ENCODE measurements around the gene ITLN1. TPM values are rescaled to one million over a fixed set of nuclear protein-coding genes. Genes with fewer than 3 reads are reported as not detected.
A peak's percentile ranks its signal among the peaks of the same experiment; 100 is the strongest.

ITLN1 gene
- total RNA-seq, 2 donors from 2014 or later, result 5.9 to 8.6 TPM

DNA sequence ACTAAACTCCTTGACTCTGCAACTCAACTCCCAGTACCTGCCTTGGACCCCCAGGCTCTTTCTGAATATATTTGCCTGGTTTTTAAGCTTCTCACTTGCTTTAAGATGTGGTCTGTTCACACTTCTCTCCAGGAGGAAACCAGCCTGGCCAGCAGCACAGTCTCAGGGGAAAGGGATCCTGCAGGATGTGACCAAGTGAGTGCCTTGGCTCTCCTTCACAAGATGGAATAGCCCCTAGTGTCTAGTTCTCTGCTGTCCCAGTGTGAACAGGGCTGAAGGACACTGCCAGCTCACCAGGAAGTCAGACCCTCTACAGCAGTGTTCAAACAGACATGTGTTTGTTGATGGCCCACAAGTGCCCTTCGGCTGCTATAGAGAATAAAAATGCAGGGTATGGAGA, 55.2 kb downstream of the ITLN1 start:
- TF ChIP-seq POLR2A (IDR thresholded peaks at IDR 0.05), result no peak
- TF ChIP-seq, protein P1, sequence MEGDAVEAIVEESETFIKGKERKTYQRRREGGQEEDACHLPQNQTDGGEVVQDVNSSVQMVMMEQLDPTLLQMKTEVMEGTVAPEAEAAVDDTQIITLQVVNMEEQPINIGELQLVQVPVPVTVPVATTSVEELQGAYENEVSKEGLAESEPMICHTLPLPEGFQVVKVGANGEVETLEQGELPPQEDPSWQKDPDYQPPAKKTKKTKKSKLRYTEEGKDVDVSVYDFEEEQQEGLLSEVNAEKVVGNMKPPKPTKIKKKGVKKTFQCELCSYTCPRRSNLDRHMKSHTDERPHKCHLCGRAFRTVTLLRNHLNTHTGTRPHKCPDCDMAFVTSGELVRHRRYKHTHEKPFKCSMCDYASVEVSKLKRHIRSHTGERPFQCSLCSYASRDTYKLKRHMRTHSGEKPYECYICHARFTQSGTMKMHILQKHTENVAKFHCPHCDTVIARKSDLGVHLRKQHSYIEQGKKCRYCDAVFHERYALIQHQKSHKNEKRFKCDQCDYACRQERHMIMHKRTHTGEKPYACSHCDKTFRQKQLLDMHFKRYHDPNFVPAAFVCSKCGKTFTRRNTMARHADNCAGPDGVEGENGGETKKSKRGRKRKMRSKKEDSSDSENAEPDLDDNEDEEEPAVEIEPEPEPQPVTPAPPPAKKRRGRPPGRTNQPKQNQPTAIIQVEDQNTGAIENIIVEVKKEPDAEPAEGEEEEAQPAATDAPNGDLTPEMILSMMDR (IDR thresholded peaks at IDR 0.05), result no peak
- H3K27me3 ChIP-seq, result no peaks in the 10 kb centered on the region
- intact Hi-C loops (cut with DNase I), result loop anchor here (5.0 to 10.0 kb wide), 2 partner anchors 102 to 265 kb away; partner anchors contain the start of gene KLHDC9
- no peak overlapping the region for H3K27ac ChIP-seq
- DNase-seq (no peak), ATAC-seq (no peak)
- no peaks in the 10 kb centered on the region for H3K4me1 ChIP-seq
- no peaks in the 10 kb centered on the region for H3K36me3 ChIP-seq (replicated peaks in 1 of 2; ENCODE audit: insufficient read depth in 1 of 2, low read depth in 2 of 2)
- H3K4me3 ChIP-seq, result no peak overlapping the region
- no peaks in the 10 kb centered on the region for H3K9me3 ChIP-seq
- WGBS, 2 donors, result 89 to 90% methylated on average over 1 of the region's 1 CpG

DNA sequence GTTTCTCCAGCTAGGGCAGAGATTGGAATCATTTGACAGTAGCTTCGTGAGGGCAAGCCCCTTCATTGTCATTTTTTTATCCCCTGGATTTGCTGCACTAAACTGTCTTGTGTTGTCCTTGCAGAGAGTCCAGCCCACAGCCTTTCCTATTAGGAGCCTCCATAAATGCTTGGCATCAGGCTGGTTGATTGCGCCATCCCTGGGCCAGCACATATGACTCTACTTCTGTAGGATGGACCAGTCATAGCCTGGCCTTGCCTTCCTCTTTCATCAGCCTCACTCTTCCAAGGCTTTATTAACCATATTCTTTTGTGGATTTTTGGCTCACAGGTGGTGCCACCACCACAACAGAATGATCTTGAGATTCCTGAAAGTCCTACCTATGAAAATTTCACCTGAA, 57.6 kb downstream of the ITLN1 start:
- no peak for ATAC-seq

DNA sequence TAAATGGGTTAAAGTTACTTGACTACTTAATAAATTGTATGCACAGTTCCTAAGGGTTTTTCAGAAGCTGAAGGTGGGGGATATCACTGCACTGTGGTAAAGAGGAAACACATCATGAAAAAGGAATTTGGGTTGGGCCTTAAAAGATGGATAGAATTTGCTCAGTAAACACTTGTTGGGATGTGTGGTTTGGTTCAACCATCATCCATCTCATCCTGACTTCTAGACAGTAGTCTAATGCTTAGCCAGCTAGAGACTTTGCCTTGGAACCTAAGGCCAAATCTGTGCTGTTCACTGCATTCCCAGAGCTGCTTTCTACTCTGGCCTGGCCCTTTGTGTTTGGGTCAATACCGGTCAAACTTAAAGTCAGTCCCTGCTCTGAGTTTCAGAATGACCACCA, 58.4 kb downstream of the ITLN1 start:
- Histone ChIP-seq H3K27me3 (no peaks in the 10 kb centered on the region), H3K36me3 (replicated peaks in 1 of 2; ENCODE audit: insufficient read depth in 1 of 2, low read depth in 2 of 2) (no peaks in the 10 kb centered on the region), H3K4me1 (no peaks in the 10 kb centered on the region), H3K9me3 (no peaks in the 10 kb centered on the region), H3K27ac (no peak overlapping the region), H3K4me3 (no peak overlapping the region)
- intact Hi-C loops (cut with DNase I), result loop anchor here (5.0 kb wide), 1 partner anchor 99 kb away; no protein-coding TSS in a partner anchor
- WGBS, 2 donors, result 83 to 93% methylated on average over 1 of the region's 1 CpG
- ATAC-seq (no peak), DNase-seq (no peak)
- TF ChIP-seq, protein P1 (IDR thresholded peaks at IDR 0.05), result no peak
- no peak for TF ChIP-seq POLR2A (IDR thresholded peaks at IDR 0.05)

More for the DNA sequence above, 57.6 kb downstream of the ITLN1 start:
- intact Hi-C loops (cut with DNase I), result loop anchor here (5.0 kb wide), 1 partner anchor 100 kb away; no protein-coding TSS in a partner anchor
- Histone ChIP-seq H3K36me3 (replicated peaks in 1 of 2; ENCODE audit: insufficient read depth in 1 of 2, low read depth in 2 of 2) (no peaks in the 10 kb centered on the region), H3K4me1 (no peaks in the 10 kb centered on the region), H3K27ac (no peak overlapping the region), H3K27me3 (no peaks in the 10 kb centered on the region), H3K4me3 (no peak overlapping the region), H3K9me3 (no peaks in the 10 kb centered on the region)
- DNase-seq, result peak in 2 of 4 donors; percentile 16 to 21
- no peak for TF ChIP-seq POLR2A (IDR thresholded peaks at IDR 0.05)
- TF ChIP-seq, protein P1 (IDR thresholded peaks at IDR 0.05), result no peak
- WGBS, 2 donors, result 88 to 89% methylated on average over 2 of the region's 2 CpGs

Other genes starting within 250 kb of the ITLN1 start
- gene SLAMF1, start 238.1 kb downstream of the ITLN1 start, total RNA-seq, result not detected
- gene CD48, start 173.4 kb downstream of the ITLN1 start, total RNA-seq, result 1 to 10 TPM; 2.3 to 5.7 TPM
- gene SLAMF7, start 145.9 kb downstream of the ITLN1 start, total RNA-seq, result 1 to 10 TPM in 1 of 2 donors, under 1 TPM in 1; 0.26 to 1.3 TPM
- 1 to 10 TPM in 1 of 2 donors, under 1 TPM in 1; 0.33 to 1.6 TPM for gene LY9, start 89.0 kb downstream of the ITLN1 start, total RNA-seq
- 1 to 10 TPM in 1 of 2 donors, under 1 TPM in 1; 0.33 to 1.8 TPM for gene CD244, start 22.3 kb downstream of the ITLN1 start, total RNA-seq
- not detected for gene ITLN2, start 69.6 kb upstream of the ITLN1 start, total RNA-seq
- gene F11R, start 136.0 kb upstream of the ITLN1 start, total RNA-seq, result 10 to 100 TPM; 40.2 to 41.5 TPM
- 10 to 100 TPM; 49.4 to 90.8 TPM for gene TSTD1, start 153.8 kb upstream of the ITLN1 start, total RNA-seq
- gene USF1, start 160.8 kb upstream of the ITLN1 start, total RNA-seq, result 10 to 100 TPM; 32.7 to 46.5 TPM
- 1 to 10 TPM; 3.1 to 4.9 TPM for gene ARHGAP30, start 184.7 kb upstream of the ITLN1 start, total RNA-seq
- 1 to 10 TPM; 3.0 to 4.2 TPM for gene NECTIN4, start 204.4 kb upstream of the ITLN1 start, total RNA-seq
- 10 to 100 TPM; 13.5 to 22.7 TPM for gene KLHDC9, start 213.2 kb upstream of the ITLN1 start, total RNA-seq
- gene PFDN2, start 232.9 kb upstream of the ITLN1 start, total RNA-seq, result 10 to 100 TPM; 29.6 to 54.7 TPM
- gene NIT1, start 232.9 kb upstream of the ITLN1 start, total RNA-seq, result 10 to 100 TPM; 22.8 to 38.6 TPM
- 10 to 100 TPM; 12.9 to 15.8 TPM for gene DEDD, start 247.5 kb upstream of the ITLN1 start, total RNA-seq